ENCODE data around the gene RGS7BP. TPM values are rescaled to one million over a fixed set of nuclear protein-coding genes. Genes with fewer than 3 reads are reported as not detected.
"Not testable (repeated sequence)": the region's sequence is repeated elsewhere in the genome, so short reads cannot be mapped to it uniquely, and the experiment has no call there.

RGS7BP gene
- total RNA-seq, 1 donor from 2014 or later, result 11.8 TPM

GRCh38 chr5:64532657-64533056, 26.8 kb downstream of the RGS7BP start:
- intact Hi-C loops (cut with DNase I), result no loop called here
- DNase-seq (ENCODE audit: extremely low spot score in 2 of 2), result no peak
- H3K4me3 ChIP-seq, result no peak overlapping the region
- H3K4me1 ChIP-seq, result no peaks in the 10 kb centered on the region
- H3K27ac ChIP-seq, result no peak overlapping the region
- TF ChIP-seq POLR2AphosphoS5 (IDR thresholded peaks at IDR 0.05; ENCODE audit: insufficient read depth in 1 of 2, low read depth in 1 of 2) (no peak), CTCF (IDR thresholded peaks at IDR 0.05) (no peak), POLR2A (IDR thresholded peaks at IDR 0.05) (no peak)
- H3K36me3 ChIP-seq, result no peaks in the 10 kb centered on the region
- no peaks in the 10 kb centered on the region for H3K27me3 ChIP-seq
- no peaks in the 10 kb centered on the region for H3K9me3 ChIP-seq

- no peak for DNase-seq (ENCODE audit: extremely low spot score in 2 of 2)
- TF ChIP-seq POLR2AphosphoS5 (IDR thresholded peaks at IDR 0.05; ENCODE audit: insufficient read depth in 1 of 2, low read depth in 1 of 2), result no peak
- no peak for TF ChIP-seq CTCF (IDR thresholded peaks at IDR 0.05)
- TF ChIP-seq POLR2A (IDR thresholded peaks at IDR 0.05), result no peak
- no peaks in the 10 kb centered on the region for H3K36me3 ChIP-seq
- no peak overlapping the region for H3K27ac ChIP-seq
- H3K9me3 ChIP-seq, result no peaks in the 10 kb centered on the region
- H3K27me3 ChIP-seq, result no peaks in the 10 kb centered on the region
- intact Hi-C loops (cut with DNase I), result no loop called here
- no peak overlapping the region for H3K4me3 ChIP-seq
- H3K4me1 ChIP-seq, result no peaks in the 10 kb centered on the region
Observed at GRCh38 chr5:64534033-64534432, 28.2 kb downstream of the RGS7BP start.

- Histone ChIP-seq H3K27me3 (no peaks in the 10 kb centered on the region), H3K4me1 (no peaks in the 10 kb centered on the region), H3K27ac (no peak overlapping the region), H3K9me3 (no peaks in the 10 kb centered on the region), H3K36me3 (no peaks in the 10 kb centered on the region), H3K4me3 (no peak overlapping the region)
- DNase-seq (ENCODE audit: extremely low spot score in 2 of 2), result no peak
- TF ChIP-seq POLR2A (IDR thresholded peaks at IDR 0.05) (no peak), CTCF (IDR thresholded peaks at IDR 0.05) (no peak), POLR2AphosphoS5 (IDR thresholded peaks at IDR 0.05; ENCODE audit: insufficient read depth in 1 of 2, low read depth in 1 of 2) (no peak)
- intact Hi-C loops (cut with DNase I), result no loop called here
Observed at GRCh38 chr5:64557911-64558310, 52.1 kb downstream of the RGS7BP start.

GRCh38 chr5:64558641-64559040, 52.8 kb downstream of the RGS7BP start:
- H3K9me3 ChIP-seq; H3K4me3 ChIP-seq; H3K36me3 ChIP-seq; H3K27ac ChIP-seq; intact Hi-C loops (cut with DNase I); H3K27me3 ChIP-seq; DNase-seq (ENCODE audit: extremely low spot score in 2 of 2); H3K4me1 ChIP-seq: not testable (repeated sequence)

- TF ChIP-seq POLR2AphosphoS5 (IDR thresholded peaks at IDR 0.05; ENCODE audit: insufficient read depth in 1 of 2, low read depth in 1 of 2) (no peak), CTCF (IDR thresholded peaks at IDR 0.05) (no peak), POLR2A (IDR thresholded peaks at IDR 0.05) (no peak)
- Histone ChIP-seq H3K4me1 (no peaks in the 10 kb centered on the region), H3K9me3 (no peaks in the 10 kb centered on the region), H3K27ac (no peak overlapping the region), H3K36me3 (no peaks in the 10 kb centered on the region), H3K27me3 (no peaks in the 10 kb centered on the region), H3K4me3 (no peak overlapping the region)
- DNase-seq (ENCODE audit: extremely low spot score in 2 of 2), result no peak
- intact Hi-C loops (cut with DNase I), result no loop called here
Observed at GRCh38 chr5:64566310-64566916, 60.6 kb downstream of the RGS7BP start.

Data from vagina (tissue), 2 donors.